Measurements from ENCODE around the gene IRAK2.

GRCh38 chr3:10184250-10184649 lies 19.5 kb downstream of the IRAK2 start:
- no peak for TF ChIP-seq CTCF (IDR thresholded peaks at IDR 0.05 in 8 of 11, conservative IDR thresholded peaks at IDR 0.05 in 3 of 11)
- no peak for TF ChIP-seq POLR2A (IDR thresholded peaks at IDR 0.05)
